ENCODE measurements around the gene RBMS1.

- TF ChIP-seq, protein P1, sequence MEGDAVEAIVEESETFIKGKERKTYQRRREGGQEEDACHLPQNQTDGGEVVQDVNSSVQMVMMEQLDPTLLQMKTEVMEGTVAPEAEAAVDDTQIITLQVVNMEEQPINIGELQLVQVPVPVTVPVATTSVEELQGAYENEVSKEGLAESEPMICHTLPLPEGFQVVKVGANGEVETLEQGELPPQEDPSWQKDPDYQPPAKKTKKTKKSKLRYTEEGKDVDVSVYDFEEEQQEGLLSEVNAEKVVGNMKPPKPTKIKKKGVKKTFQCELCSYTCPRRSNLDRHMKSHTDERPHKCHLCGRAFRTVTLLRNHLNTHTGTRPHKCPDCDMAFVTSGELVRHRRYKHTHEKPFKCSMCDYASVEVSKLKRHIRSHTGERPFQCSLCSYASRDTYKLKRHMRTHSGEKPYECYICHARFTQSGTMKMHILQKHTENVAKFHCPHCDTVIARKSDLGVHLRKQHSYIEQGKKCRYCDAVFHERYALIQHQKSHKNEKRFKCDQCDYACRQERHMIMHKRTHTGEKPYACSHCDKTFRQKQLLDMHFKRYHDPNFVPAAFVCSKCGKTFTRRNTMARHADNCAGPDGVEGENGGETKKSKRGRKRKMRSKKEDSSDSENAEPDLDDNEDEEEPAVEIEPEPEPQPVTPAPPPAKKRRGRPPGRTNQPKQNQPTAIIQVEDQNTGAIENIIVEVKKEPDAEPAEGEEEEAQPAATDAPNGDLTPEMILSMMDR (IDR thresholded peaks at IDR 0.05; ENCODE audit: insufficient read depth, low read length), result no peak
- TF ChIP-seq REST (IDR thresholded peaks at IDR 0.05; ENCODE audit: insufficient replicate concordance, low read depth), result no peak
Measured at GRCh38 chr2:160295519-160296207, 197.9 kb downstream of the RBMS1 start.

Data from HL-60 (cell line).